IMR-90 (cell line): ENCODE results near the gene RBM39. TPM values are rescaled to one million over a fixed set of nuclear protein-coding genes. Genes with fewer than 3 reads are reported as not detected.
"Not testable (repeated sequence)": the region's sequence is repeated elsewhere in the genome, so short reads cannot be mapped to it uniquely, and the experiment has no call there.

Source experiments
- ATAC-seq: fragments of 200-7000 bp; cut with Tn5 transposase; 2 replicates; pipeline ENCODE4 v1.9.1; 2020; ENCODE audit warnings: low read depth, mild to moderate bottlenecking, moderate library complexity
- BruUV-seq: library from RNA; stranded (reverse); fragments of 400-500 nt; replicated peaks from 2 replicates; lab custom pipeline; 2021; lab: Mats Ljungman, UMichigan
- CTCF ChIA-PET: fragments of 300-600 bp; formaldehyde crosslinking; extraction: SDS; loops from one replicate; lab custom pipeline; 2021; ENCODE audit warnings: antibody characterized with exemption; lab: Yijun Ruan, JAX
- POLR2A ChIA-PET: fragments of 300-600 bp; sonication (Branson Sonifier 250); formaldehyde crosslinking; loops from one replicate; lab custom pipeline; 2022; ENCODE audit warnings: antibody characterized with exemption; ENCODE audit not compliant: unreplicated experiment; lab: Charles Lee
- DNase-seq: peaks from one replicate; pipeline ENCODE4 v3.0.0; 2013
- H2AFZ ChIP-seq: replicated peaks from 2 replicates; pipeline ENCODE3; 2013; ENCODE audit warnings: low read length, mild to moderate bottlenecking; ENCODE audit not compliant: poor library complexity
- H2AK5ac ChIP-seq: 2 replicates; pipeline ENCODE4 v1.6.1; 2013; ENCODE audit warnings: low read depth, low read length, inconsistent platforms
- H2AK9ac ChIP-seq: replicated peaks from 2 replicates; pipeline ENCODE3; 2013; ENCODE audit warnings: mild to moderate bottlenecking, low read depth, low read length, moderate library complexity; ENCODE audit not compliant: poor library complexity
- H2BK120ac ChIP-seq: 2 replicates; pipeline ENCODE4 v1.6.1; 2013; ENCODE audit warnings: low read depth, low read length, inconsistent platforms
- H2BK15ac ChIP-seq: 3 replicates; pipeline ENCODE4 v1.6.1; 2013; ENCODE audit warnings: low read depth, low read length, inconsistent platforms
- H2BK20ac ChIP-seq: 2 replicates; pipeline ENCODE4 v1.6.1; 2013; ENCODE audit warnings: low read depth, mild to moderate bottlenecking, inconsistent platforms, low read length, moderate library complexity
- H2BK5ac ChIP-seq: 2 replicates; pipeline ENCODE4 v1.6.1; 2013; ENCODE audit warnings: mild to moderate bottlenecking, low read depth, low read length, inconsistent platforms; ENCODE audit not compliant: poor library complexity, severe bottlenecking
- H3K14ac ChIP-seq: replicated peaks from 2 replicates; pipeline ENCODE4 v1.6.1; 2013; ENCODE audit warnings: low read depth, low read length, inconsistent platforms
- H3K18ac ChIP-seq: 2 replicates; pipeline ENCODE4 v1.6.1; 2013; ENCODE audit warnings: low read depth, low read length, control low read depth
- H3K23ac ChIP-seq: 2 replicates; pipeline ENCODE4 v1.6.1; 2013; ENCODE audit warnings: low read depth, low read length, inconsistent platforms
- H3K27ac ChIP-seq: 2 replicates; pipeline ENCODE4 v1.5.1; 2013; ENCODE audit warnings: mild to moderate bottlenecking, control low read depth, low read length; ENCODE audit not compliant: insufficient read depth
- H3K27me3 ChIP-seq: 2 replicates; pipeline ENCODE4 v1.6.1; 2013; ENCODE audit warnings: low read length; ENCODE audit not compliant: control insufficient read depth, insufficient read depth
- H3K36me3 ChIP-seq: 2 replicates; pipeline ENCODE4 v1.6.1; 2013; ENCODE audit warnings: low read length, mixed read lengths; ENCODE audit not compliant: control insufficient read depth, insufficient read depth
- H3K4ac ChIP-seq: 2 replicates; pipeline ENCODE4 v1.6.1; 2013; ENCODE audit warnings: low read depth, low read length, inconsistent platforms
- H3K4me1 ChIP-seq: 2 replicates; pipeline ENCODE4 v1.6.1; 2013; ENCODE audit warnings: low read length, mixed read lengths; ENCODE audit not compliant: control insufficient read depth, insufficient read depth
- H3K4me2 ChIP-seq: 2 replicates; pipeline ENCODE4 v1.6.1; 2013; ENCODE audit warnings: low read depth, mild to moderate bottlenecking, control low read depth, low read length, moderate library complexity
- H3K4me3 ChIP-seq: 2 replicates; pipeline ENCODE4 v1.5.1; 2013; ENCODE audit warnings: low read depth, mild to moderate bottlenecking, control low read depth, low read length, moderate library complexity; ENCODE audit not compliant: insufficient read depth
- H3K56ac ChIP-seq: 2 replicates; pipeline ENCODE4 v1.6.1; 2013; ENCODE audit warnings: low read length, inconsistent platforms; ENCODE audit not compliant: insufficient read depth; ENCODE audit errors: extremely low read depth
- H3K79me1 ChIP-seq, 2 experiments: 2 replicates each; pipeline ENCODE4 v1.6.1; 2013; ENCODE audit warnings: low read length in 2 of 2, inconsistent platforms in 1 of 2, low read depth in 1 of 2
- H3K9ac ChIP-seq: 2 replicates; pipeline ENCODE4 v1.6.1; 2013; ENCODE audit warnings: low read depth, low read length, control low read depth
- H3K9me1 ChIP-seq: 2 replicates; pipeline ENCODE4 v1.6.1; 2013; ENCODE audit warnings: low read length, inconsistent platforms; ENCODE audit not compliant: insufficient read depth
- H3K9me3 ChIP-seq: 2 replicates; pipeline ENCODE4 v1.6.1; 2013; ENCODE audit warnings: low read length; ENCODE audit not compliant: control insufficient read depth, insufficient read depth
- H4K20me1 ChIP-seq: 2 replicates; pipeline ENCODE4 v1.6.1; 2013; ENCODE audit warnings: low read length, inconsistent platforms; ENCODE audit not compliant: insufficient read depth
- H4K5ac ChIP-seq: 2 replicates; pipeline ENCODE4 v1.6.1; 2013; ENCODE audit warnings: mild to moderate bottlenecking, low read depth, low read length, control low read depth
- H4K8ac ChIP-seq, 2 experiments: 2 replicates each; pipeline ENCODE4 v1.6.1; 2013; ENCODE audit warnings: low read depth in 2 of 2, low read length in 2 of 2, control low read depth in 1 of 2, inconsistent platforms in 1 of 2
- H4K91ac ChIP-seq: 2 replicates; pipeline ENCODE4 v1.6.1; 2013; ENCODE audit warnings: low read depth, low read length, inconsistent platforms; ENCODE audit not compliant: insufficient read depth
- WGBS, 2 experiments: methylation state at CpG; one replicate each; pipeline versions ENCODE4 v1.1.5 to v1.1.7; 2013; ENCODE audit warnings: missing lambda C conversion rate in 2 of 2; ENCODE audit not compliant: insufficient read length in 1 of 2; ENCODE audit errors: extremely low coverage in 2 of 2; 5-methylcytosine and 5-hydroxymethylcytosine counted together
- dilution Hi-C: fragments of 300-500 bp; cut with HindIII; formaldehyde crosslinking; loops from one replicate; pipeline ENCODE4 v1.14.3; 2018; ENCODE audit warnings: low sequenced_read_pairs; ENCODE audit not compliant: unreplicated experiment
- in situ Hi-C: fragments of 300-500 bp; cut with MboI; formaldehyde crosslinking; loops from 3 replicates; pipeline ENCODE4 v1.14.3; 2019; ENCODE audit warnings: low sequenced_read_pairs, inconsistent platforms, mixed read lengths
- intact Hi-C: fragments of 100-400 bp; cut with micrococcal nuclease; formaldehyde crosslinking; loops from 2 replicates; pipeline ENCODE4 v1.10.0; 2022
- polyA plus RNA-seq, 3 experiments: library from polyadenylated mRNA; depleted of rRNA; stranded (reverse); fragments of >200 nt; gene quantifications; 2 replicates each; pipeline ENCODE4 v1.2.3, GENCODE V29; 2012; ENCODE audit warnings: low replicate concordance in 1 of 3
- total RNA-seq: library from RNA; depleted of rRNA; stranded (reverse); fragments of >200 nt; gene quantifications from 2 replicates; pipeline ENCODE4 v1.2.3, GENCODE V29; 2012

The RBM39 gene
- total and polyA plus RNA-seq, 2 of the 4 experiments (the other 2 are of a cell fraction), result 106 to 166 TPM

DNA sequence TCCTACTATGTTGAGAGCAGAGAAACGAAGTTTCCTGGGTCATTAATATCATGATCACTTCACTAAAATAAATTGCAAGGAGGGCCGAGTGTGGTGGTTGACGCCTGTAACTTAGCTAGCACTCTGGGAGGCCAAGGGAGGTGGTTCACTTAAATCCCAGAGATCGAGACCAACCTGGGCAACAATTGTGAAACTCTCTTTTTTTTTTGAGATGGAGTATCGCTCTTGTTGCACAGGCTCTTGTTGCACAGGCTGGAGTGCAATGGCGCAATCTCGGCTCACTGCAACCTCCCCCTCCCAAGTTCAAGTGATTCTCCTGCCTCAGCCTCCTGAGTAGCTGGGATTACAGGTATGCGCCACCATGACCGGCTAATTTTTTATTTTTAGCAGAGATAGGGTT lies 28.9 kb downstream of the RBM39 start:
- intact Hi-C loops, H3K4me1 ChIP-seq, H3K18ac ChIP-seq, H3K27ac ChIP-seq, H4K91ac ChIP-seq, H2BK120ac ChIP-seq, CTCF ChIA-PET, H2AFZ ChIP-seq, dilution Hi-C loops, POLR2A ChIA-PET, ATAC-seq, H3K9me1 ChIP-seq, H3K9me3 ChIP-seq, H3K4ac ChIP-seq, DNase-seq, H4K5ac ChIP-seq, H3K4me3 ChIP-seq, H3K23ac ChIP-seq, H3K27me3 ChIP-seq, H3K56ac ChIP-seq, H4K8ac ChIP-seq, H2BK15ac ChIP-seq, H2BK5ac ChIP-seq, H3K9ac ChIP-seq, H2BK20ac ChIP-seq, H3K4me2 ChIP-seq, H2AK5ac ChIP-seq, in situ Hi-C loops, H2AK9ac ChIP-seq, H3K14ac ChIP-seq: not testable (repeated sequence)
- TSS peak; percentile 13 for BruUV-seq
- Histone ChIP-seq H4K20me1 (peaks cover 88% of the 10 kb centered on the region), H3K79me1 (peaks cover 20 to 59% of the 10 kb centered on the region in 2 experiments), H3K36me3 (peaks cover 71% of the 10 kb centered on the region)
- WGBS, 2 experiments, result no CpG with 5 or more reads among the region's 9 CpGs
